Activated naive CD8-positive, alpha-beta T cell treated with anti-CD3 and anti-CD28 coated beads, Interleukin-2, amount 50 U/mL, for 16 hours (primary cell): ENCODE data around the gene ASIC1.

ENCODE experiments used
- DNase-seq: peaks from one replicate; pipeline ENCODE4 v3.0.0-alpha.2; 2020; ENCODE audit warnings: low read depth, low spot score

ASIC1 gene

GRCh38 chr12:50107416-50108268, 50.2 kb downstream of the ASIC1 start:
- DNase-seq: no peak

DNA sequence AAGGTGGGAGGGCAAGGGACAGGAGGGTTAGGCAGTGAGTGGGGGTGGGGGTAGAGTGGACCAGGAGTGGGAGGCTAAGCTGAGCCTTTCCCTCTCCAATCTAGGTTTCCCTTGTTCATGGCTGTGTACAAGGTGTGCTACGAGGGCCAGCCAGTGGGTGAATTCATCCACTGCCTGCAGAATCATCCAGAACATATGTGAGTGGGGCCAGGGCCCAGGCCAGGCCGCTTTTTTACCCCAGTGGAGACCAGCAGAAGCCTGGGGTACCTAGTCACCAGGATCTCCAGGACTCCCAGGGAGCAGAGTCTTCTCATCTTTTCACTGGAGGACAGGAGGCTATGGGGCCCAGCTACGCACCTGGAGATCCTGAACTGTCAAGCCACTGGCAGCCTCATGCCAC, 51.9 kb downstream of the ASIC1 start:
- no peak for DNase-seq

DNA sequence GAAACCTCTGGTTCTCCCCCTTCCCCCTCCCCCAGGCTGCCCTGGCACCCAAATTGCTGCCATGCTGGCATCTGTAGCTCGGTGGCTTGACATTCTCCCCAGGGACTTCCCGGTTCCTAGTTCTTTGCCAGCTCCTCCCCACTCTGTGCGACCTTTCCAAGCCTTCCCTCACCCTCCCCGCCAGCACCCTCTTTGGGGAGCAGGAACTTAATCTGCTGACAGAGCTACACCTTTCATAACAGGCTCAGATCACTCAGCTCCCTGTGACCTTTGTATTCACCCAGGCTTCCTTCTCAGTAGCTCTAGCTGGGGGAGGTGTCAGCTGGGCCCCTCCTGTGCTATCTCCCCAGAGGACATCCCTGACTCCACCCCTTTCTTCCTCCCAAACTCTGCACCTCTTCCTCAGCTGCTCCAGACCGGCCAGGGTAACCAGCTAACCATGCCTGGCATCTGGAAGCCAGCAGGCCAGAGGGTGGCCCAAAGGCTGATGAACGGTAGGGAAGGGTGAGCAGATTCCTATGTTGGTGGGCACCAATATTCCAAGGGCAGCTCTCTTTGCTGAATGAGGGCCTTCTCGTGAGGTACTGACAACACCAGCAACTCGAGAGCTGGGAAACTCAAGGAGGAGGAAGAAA, 52.8 kb downstream of the ASIC1 start:
- DNase-seq: no peak

DNA sequence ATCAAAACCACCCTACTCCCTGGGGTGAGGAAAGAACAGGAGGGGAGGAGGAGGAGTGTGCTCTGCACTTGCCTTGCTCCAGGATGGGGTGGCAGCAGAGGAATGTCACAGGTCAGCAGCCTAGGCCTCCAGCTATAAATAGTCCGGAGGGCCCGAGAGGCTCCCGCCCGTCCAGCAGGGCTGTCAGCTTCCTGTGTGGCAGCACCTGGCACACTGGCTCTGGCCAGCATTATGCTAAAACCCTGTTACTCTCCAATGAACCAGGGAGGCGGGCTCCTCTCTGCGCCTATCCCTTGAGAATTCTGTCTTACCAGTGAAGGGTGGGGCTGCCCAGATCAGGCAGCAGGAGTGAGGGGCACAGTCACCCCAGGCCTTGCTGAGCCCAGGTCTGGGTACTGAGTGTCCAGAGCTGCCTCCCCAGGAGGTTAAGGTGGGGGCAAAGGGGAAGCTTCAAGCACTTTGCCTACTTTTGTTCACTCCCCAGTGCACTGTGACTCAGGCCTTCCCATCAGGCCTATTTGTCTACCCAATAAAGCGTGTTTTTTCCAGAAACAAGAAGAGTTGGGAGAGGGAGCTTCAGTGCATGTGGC, 53.5 kb downstream of the ASIC1 start:
- DNase-seq: no peak

DNA sequence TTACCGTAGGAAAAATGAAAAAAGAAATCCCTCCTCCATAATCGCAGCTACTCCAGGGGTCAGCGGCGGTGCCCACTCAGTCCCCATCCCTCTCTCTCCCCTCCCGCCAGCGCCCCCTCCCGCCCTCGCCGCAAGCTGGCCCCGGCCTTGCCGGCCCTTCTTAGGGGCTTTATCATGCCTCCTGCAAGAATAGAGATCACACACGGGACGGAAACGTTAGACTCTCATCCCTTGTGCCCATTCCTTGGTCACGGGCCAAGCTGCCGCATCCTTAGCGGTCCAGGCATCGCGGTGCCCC, 53.9 kb downstream of the ASIC1 start:
- no peak for DNase-seq

DNA sequence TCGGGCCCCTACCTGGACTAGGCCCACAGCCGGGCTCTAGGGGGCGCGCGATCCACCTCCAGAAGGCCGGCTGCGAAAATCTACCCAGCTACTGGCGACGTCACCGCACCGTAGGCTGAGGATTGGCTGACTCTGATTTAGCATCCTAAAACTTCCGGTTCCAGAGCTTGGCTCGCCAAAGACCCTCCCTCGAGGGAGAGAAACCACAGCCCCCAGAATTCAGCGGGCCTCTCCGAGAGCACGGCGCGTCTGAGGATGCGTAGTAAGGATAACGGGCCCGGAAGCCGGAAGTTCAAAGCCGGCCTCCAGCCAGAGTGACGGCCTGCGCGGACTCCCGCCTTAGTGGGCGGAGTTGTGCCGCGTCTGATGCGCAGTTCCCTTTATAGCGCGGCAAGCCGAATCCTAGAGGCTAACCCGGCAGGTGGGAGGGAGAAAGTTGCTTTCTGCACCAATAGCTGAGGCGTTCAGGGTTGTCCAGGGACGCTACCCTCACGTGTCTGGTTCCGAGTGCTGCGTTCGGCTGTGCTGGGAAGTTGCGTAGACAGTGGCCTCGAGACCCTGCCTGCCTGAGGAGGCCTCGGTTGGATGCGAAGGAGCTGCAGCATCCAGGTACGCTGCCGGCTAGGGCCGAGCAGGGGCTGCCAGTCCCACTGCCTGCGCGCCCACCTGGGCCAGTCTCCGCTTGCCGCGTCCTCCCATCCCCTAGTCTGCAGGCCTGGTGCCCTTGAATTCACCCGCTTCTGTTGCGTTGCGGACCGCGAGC, 54.5 kb downstream of the ASIC1 start, which contains the start of gene COX14:
Gene COX14 (plus strand): TSS at position 544 of the 763 bp plus-strand sequence. CDS start 7,808 bp downstream, outside the sequence.
- DNase-seq: peak; percentile 98

DNA sequence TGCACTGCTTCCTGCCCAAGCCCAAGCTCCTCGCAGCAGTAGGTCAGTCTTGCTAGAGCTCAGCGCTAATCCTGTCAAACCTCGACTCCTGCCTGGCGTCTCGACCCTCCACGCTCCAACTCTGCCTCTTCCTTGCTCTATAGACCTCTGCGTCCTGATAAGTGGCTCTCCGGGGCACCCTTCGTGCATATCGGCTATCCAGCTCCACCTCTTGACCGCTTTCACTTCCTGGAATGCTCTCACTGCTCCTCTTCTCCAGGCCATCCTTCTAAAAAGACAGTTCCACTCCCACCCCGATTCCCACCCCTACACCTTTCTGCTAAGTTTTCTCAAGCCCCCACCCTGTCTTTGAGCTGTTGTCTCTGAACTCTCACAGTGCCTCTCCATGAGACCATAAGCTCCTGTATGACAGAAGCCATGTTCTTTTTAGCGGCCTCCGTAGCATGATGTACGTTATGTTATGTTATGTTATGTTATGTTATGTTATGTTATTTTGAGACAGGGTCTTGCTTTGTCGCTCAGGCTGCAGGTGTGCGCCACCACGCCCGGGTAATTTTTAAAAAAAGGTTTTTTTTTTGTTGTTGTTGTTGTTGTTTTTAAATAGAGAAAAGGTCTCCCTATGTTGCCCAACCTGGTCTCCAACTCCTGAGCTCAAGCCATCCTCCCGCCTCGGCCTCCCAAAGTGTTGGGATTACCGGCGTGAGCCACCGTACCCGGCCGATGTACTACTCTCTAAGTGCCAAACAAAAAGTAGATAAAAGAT, 55.2 kb downstream of the ASIC1 start:
- DNase-seq: no peak

- no peak for DNase-seq
These were observed 59.7 kb downstream of the ASIC1 start for GRCh38 chr12:50117057-50117622.

DNA sequence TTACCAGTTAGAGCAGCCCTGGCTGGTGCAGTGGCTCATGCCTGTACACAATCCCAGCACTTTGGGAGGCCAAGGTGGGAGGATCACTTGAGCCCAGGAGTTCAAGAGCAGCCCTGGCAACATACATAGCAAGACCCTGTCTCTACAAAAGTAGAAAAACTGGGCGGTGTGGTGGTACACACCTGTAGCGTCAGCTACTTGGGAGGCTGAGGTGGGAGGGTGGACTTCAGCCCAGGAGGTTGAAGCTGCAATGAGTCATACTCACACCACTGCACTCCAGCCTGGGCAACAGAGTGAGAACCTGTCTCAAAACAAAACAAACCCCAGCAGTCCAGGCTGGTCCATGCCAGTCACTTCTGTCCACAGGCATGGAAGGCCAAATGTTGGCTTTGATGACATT, 62.0 kb downstream of the ASIC1 start:
- no peak for DNase-seq

GRCh38 chr12:50120521-50120920, 63.1 kb downstream of the ASIC1 start:
- no peak for DNase-seq

- no peak for DNase-seq
These were observed 63.6 kb downstream of the ASIC1 start for GRCh38 chr12:50120953-50121352.

- DNase-seq: no peak
These were observed 64.2 kb downstream of the ASIC1 start for GRCh38 chr12:50121641-50122040.

- no peak for DNase-seq
These were observed 65.8 kb downstream of the ASIC1 start for GRCh38 chr12:50123203-50123602.

DNA sequence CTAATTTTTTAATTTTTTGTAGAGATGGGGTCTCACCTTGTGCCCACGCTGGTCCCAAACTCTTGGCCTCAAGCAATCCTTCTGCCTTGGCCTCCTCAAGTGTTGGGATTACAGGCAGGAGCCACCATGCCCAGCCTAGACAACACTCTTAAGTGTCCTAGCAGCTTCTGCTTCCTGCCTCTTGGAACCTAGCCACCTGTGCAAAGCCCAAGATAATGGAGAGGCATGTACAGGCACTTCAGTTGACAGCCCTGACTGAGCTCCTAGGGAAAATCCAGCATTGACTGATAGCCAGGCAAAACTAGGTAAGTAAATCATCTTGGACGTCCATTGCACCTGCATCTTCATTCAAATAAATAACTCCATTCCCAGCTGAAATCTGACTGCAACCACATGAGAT, 70.2 kb downstream of the ASIC1 start:
- DNase-seq: no peak

- no peak for DNase-seq
These were observed 71.9 kb downstream of the ASIC1 start for GRCh38 chr12:50129290-50129689.

- DNase-seq: no peak
These were observed 75.2 kb downstream of the ASIC1 start for GRCh38 chr12:50132505-50133135.
